VCaP (cell line): ENCODE measurements around the gene GMPR.

Experiments
- H3K27ac ChIP-seq: fragments of 450-650 bp; 2 replicates; pipeline ENCODE4 v1.5.1; 2017
- TF ChIP-seq, protein P1 (sequence below): fragments of 450-650 bp; conservative IDR thresholded peaks from 2 replicates; pipeline ENCODE4 v1.5.1; 2017; ENCODE audit warnings: mild to moderate bottlenecking, moderate library complexity

GMPR gene

GRCh38 chr6:16243055-16243454 is 4.7 kb downstream of the GMPR start:
- TF ChIP-seq, protein P1, sequence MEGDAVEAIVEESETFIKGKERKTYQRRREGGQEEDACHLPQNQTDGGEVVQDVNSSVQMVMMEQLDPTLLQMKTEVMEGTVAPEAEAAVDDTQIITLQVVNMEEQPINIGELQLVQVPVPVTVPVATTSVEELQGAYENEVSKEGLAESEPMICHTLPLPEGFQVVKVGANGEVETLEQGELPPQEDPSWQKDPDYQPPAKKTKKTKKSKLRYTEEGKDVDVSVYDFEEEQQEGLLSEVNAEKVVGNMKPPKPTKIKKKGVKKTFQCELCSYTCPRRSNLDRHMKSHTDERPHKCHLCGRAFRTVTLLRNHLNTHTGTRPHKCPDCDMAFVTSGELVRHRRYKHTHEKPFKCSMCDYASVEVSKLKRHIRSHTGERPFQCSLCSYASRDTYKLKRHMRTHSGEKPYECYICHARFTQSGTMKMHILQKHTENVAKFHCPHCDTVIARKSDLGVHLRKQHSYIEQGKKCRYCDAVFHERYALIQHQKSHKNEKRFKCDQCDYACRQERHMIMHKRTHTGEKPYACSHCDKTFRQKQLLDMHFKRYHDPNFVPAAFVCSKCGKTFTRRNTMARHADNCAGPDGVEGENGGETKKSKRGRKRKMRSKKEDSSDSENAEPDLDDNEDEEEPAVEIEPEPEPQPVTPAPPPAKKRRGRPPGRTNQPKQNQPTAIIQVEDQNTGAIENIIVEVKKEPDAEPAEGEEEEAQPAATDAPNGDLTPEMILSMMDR = no peak
- H3K27ac ChIP-seq = no peak overlapping the region

- TF ChIP-seq, protein P1 = no peak
- H3K27ac ChIP-seq = no peak overlapping the region
These were observed 5.3 kb downstream of the GMPR start for GRCh38 chr6:16243664-16244063.

GRCh38 chr6:16244446-16244845 is 6.1 kb downstream of the GMPR start:
- TF ChIP-seq, protein P1 = no peak

GRCh38 chr6:16244869-16245451 is 6.6 kb downstream of the GMPR start:
- H3K27ac ChIP-seq = no peak overlapping the region
- TF ChIP-seq, protein P1 = no peak

More at GRCh38 chr6:16244446-16244845, 6.1 kb downstream of the GMPR start:
- no peak overlapping the region for H3K27ac ChIP-seq

DNA sequence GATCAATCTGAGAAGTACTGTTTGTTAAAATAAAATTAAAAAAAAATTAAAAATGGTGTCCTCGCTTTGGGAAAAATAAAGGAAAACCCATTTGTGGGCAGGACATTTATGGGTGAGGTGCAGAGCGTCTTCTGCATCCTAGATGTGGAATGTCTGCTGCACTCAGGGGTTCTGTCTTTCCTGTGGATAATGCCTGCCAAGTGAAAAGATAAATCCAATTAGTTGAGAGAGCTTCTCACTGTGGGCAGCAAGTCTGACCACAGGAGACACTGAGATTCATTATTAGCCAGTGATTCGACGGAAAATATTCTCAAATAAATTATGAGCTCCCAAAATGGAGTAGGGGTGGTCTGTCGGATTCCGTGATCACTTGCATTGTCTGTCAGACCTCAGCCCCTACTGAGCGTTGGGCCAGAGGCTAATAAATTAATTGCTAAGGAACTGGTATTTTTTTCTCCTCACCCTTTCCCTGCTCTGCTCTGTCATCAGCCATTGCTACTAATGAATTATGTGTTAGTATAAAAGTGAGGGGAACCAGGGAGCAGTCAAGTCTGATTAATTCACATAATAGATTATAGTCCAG is 10.0 kb downstream of the GMPR start:
- no peak overlapping the region for H3K27ac ChIP-seq
- TF ChIP-seq, protein P1 = no peak

- no peak overlapping the region for H3K27ac ChIP-seq
- TF ChIP-seq, protein P1 = no peak
These were observed 11.6 kb downstream of the GMPR start for GRCh38 chr6:16249971-16250370.

- TF ChIP-seq, protein P1 = no peak
These were observed 13.3 kb downstream of the GMPR start for GRCh38 chr6:16251706-16252105.

More at GRCh38 chr6:16251706-16252105, 13.3 kb downstream of the GMPR start:
- H3K27ac ChIP-seq = no peak overlapping the region
